Neuronal stem cell (in vitro differentiated cells): Measurements from ENCODE around the gene TBC1D4.
"Not testable (repeated sequence)": the region's sequence is repeated elsewhere in the genome, so short reads cannot be mapped to it uniquely, and the experiment has no call there.

Source experiments
- DNase-seq: peaks from one replicate; pipeline ENCODE4 v3.0.0-alpha.2; 2013; ENCODE audit warnings: low spot score
- H2AFZ ChIP-seq: one replicate; pipeline ENCODE4 v1.6.1; 2013; ENCODE audit warnings: mild to moderate bottlenecking, low read length, inconsistent platforms
- H2AK5ac ChIP-seq: 2 replicates; pipeline ENCODE4 v1.6.1; 2013; ENCODE audit warnings: low read depth, mild to moderate bottlenecking, inconsistent platforms, low read length, moderate library complexity, mixed read lengths
- H2BK120ac ChIP-seq: 2 replicates; pipeline ENCODE4 v1.6.1; 2013; ENCODE audit warnings: low read depth, mild to moderate bottlenecking, inconsistent platforms, low read length, moderate library complexity, mixed read lengths
- H2BK12ac ChIP-seq: one replicate; pipeline ENCODE4 v1.6.1; 2013; ENCODE audit warnings: low read length, inconsistent platforms
- H2BK15ac ChIP-seq: 2 replicates; pipeline ENCODE4 v1.6.1; 2013; ENCODE audit warnings: mild to moderate bottlenecking, low read length, inconsistent platforms, mixed read lengths
- H2BK5ac ChIP-seq: one replicate; pipeline ENCODE4 v1.6.1; 2013; ENCODE audit warnings: inconsistent platforms, mild to moderate bottlenecking, low read length, moderate library complexity
- H3K14ac ChIP-seq: one replicate; pipeline ENCODE4 v1.6.1; 2013; ENCODE audit warnings: low read length, inconsistent platforms
- H3K18ac ChIP-seq: 2 replicates; pipeline ENCODE4 v1.6.1; 2013; ENCODE audit warnings: low read length, inconsistent platforms
- H3K23ac ChIP-seq: 2 replicates; pipeline ENCODE4 v1.6.1; 2013; ENCODE audit warnings: low read depth, mild to moderate bottlenecking, mixed read lengths, low read length, inconsistent platforms; ENCODE audit not compliant: poor library complexity
- H3K27ac ChIP-seq: replicated peaks from 3 replicates; pipeline ENCODE4 v1.5.1; 2013; ENCODE audit warnings: low read length, inconsistent platforms
- H3K27me3 ChIP-seq, 3 experiments: 2 replicates each; pipeline ENCODE4 v1.6.1; 2013; ENCODE audit warnings: low read length in 3 of 3, mild to moderate bottlenecking in 2 of 3, inconsistent platforms in 1 of 3, low read depth in 1 of 3, mixed read lengths in 1 of 3, moderate library complexity in 1 of 3; ENCODE audit not compliant: control insufficient read depth in 3 of 3, insufficient read depth in 3 of 3
- H3K36me3 ChIP-seq, 2 donors: replicated peaks in 1 of 2; 2 replicates each; pipeline ENCODE4 v1.6.1; 2013; ENCODE audit warnings: low read length in 2 of 2; ENCODE audit not compliant: control insufficient read depth in 2 of 2, insufficient read depth in 2 of 2
- H3K4ac ChIP-seq: 2 replicates; pipeline ENCODE4 v1.6.1; 2013; ENCODE audit warnings: inconsistent platforms, mild to moderate bottlenecking, low read length, moderate library complexity
- H3K4me1 ChIP-seq, 2 donors: 1 replicate in 1 of 2; 2 replicates in 1 of 2; pipeline ENCODE4 v1.6.1; 2013; ENCODE audit warnings: low read length in 2 of 2, low read depth in 1 of 2; ENCODE audit not compliant: control insufficient read depth in 2 of 2, insufficient read depth in 1 of 2
- H3K4me2 ChIP-seq: one replicate; pipeline ENCODE4 v1.6.1; 2013; ENCODE audit warnings: mild to moderate bottlenecking, low read length, inconsistent platforms; ENCODE audit not compliant: insufficient read depth, poor library complexity, severe bottlenecking
- H3K4me3 ChIP-seq, 2 donors: 2 replicates each; pipeline ENCODE4 v1.5.1; 2013; ENCODE audit warnings: low read length in 2 of 2, mild to moderate bottlenecking in 2 of 2, inconsistent platforms in 1 of 2, moderate library complexity in 1 of 2
- H3K79me1 ChIP-seq: one replicate; pipeline ENCODE4 v1.6.1; 2013; ENCODE audit warnings: low read depth, mild to moderate bottlenecking, inconsistent platforms, low read length, moderate library complexity
- H3K9ac ChIP-seq: one replicate; pipeline ENCODE4 v1.6.1; 2013; ENCODE audit warnings: mild to moderate bottlenecking, low read depth, low read length, inconsistent platforms; ENCODE audit not compliant: poor library complexity
- H3K9me3 ChIP-seq, 2 donors: replicated peaks in 1 of 2; 2 replicates each; pipeline versions ENCODE3 to v1.6.1; 2013; ENCODE audit warnings: low read length in 2 of 2, mild to moderate bottlenecking in 2 of 2, inconsistent platforms in 1 of 2, low read depth in 1 of 2, mixed read lengths in 1 of 2, moderate library complexity in 1 of 2; ENCODE audit not compliant: control insufficient read depth in 2 of 2, insufficient read depth in 1 of 2
- H4K8ac ChIP-seq: one replicate; pipeline ENCODE4 v1.6.1; 2013; ENCODE audit warnings: low read depth, mild to moderate bottlenecking, inconsistent platforms, low read length, moderate library complexity
- H4K91ac ChIP-seq: one replicate; pipeline ENCODE4 v1.6.1; 2013; ENCODE audit warnings: low read length, low read depth, mild to moderate bottlenecking, inconsistent platforms; ENCODE audit not compliant: poor library complexity
- WGBS, 2 donors: extraction: QIAGEN DNeasy Blood & Tissue Kit; methylation state at CpG; one replicate each; pipeline ENCODE4 v1.1.7; 2013; ENCODE audit warnings: missing lambda C conversion rate in 2 of 2, mixed read lengths in 1 of 2; ENCODE audit not compliant: insufficient read length in 2 of 2, insufficient replicate concordance in 1 of 2; ENCODE audit errors: extremely low coverage in 2 of 2; 5-methylcytosine and 5-hydroxymethylcytosine counted together

TBC1D4 gene

GRCh38 chr13:75434126-75434525, 47.8 kb downstream of the TBC1D4 start:
- not testable (repeated sequence) for H3K27ac ChIP-seq, H3K9me3 ChIP-seq, H3K4ac ChIP-seq, H2BK12ac ChIP-seq, H3K9ac ChIP-seq, H2BK15ac ChIP-seq, H2BK120ac ChIP-seq, DNase-seq, H3K4me3 ChIP-seq, H3K23ac ChIP-seq, H3K27me3 ChIP-seq, H3K18ac ChIP-seq, H3K36me3 ChIP-seq, H3K14ac ChIP-seq, H3K4me1 ChIP-seq, H2BK5ac ChIP-seq, H2AK5ac ChIP-seq, H2AFZ ChIP-seq, H4K91ac ChIP-seq, H3K4me2 ChIP-seq, H4K8ac ChIP-seq, H3K79me1 ChIP-seq
- WGBS, 2 donors = no CpG with 5 or more reads among the region's 2 CpGs

- Histone ChIP-seq H2AK5ac (no peak overlapping the region), H3K14ac (no peak overlapping the region), H3K18ac (no peak overlapping the region), H3K4ac (no peak overlapping the region), H2BK5ac (no peak overlapping the region), H2BK15ac (no peak overlapping the region), H3K4me1 (peaks cover 3 to 5% of the 10 kb centered on the region in 2 donors), H2BK120ac (no peak overlapping the region), H4K8ac (no peak overlapping the region), H3K9me3 (no peaks in the 10 kb centered on the region), H2BK12ac (no peak overlapping the region), H3K9ac (no peak overlapping the region), H3K23ac (no peak overlapping the region), H3K27ac (peak overlapping the region; percentile 19), H3K27me3 (no peaks in the 10 kb centered on the region), H4K91ac (no peak overlapping the region), H2AFZ (no peak overlapping the region), H3K79me1 (peaks cover 2% of the 10 kb centered on the region), H3K4me2 (no peak overlapping the region), H3K4me3 (no peak overlapping the region), H3K36me3 (no peaks in the 10 kb centered on the region)
- DNase-seq = no peak
- WGBS, 2 donors = no CpG with 5 or more reads among the region's 5 CpGs
Observed at GRCh38 chr13:75432811-75433244, 49.1 kb downstream of the TBC1D4 start.

DNA sequence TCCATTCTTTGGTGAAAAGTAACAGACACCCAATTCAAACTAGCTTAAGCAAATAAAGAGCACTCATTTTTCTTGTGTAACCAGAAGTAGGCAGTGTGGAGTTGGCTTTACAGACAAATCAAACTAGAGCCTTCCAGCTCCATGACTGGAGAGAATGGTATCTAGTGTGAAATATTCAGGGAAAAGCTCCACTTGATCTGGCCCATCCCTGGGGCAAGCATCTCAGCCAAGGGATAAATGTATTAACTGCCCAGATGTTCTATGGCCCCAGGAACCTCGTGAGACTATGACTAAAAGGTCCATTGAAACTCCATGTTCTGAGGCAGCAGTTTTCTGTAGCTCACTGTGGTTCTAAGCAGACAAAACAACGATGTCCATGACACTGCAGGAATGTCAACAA, 49.9 kb downstream of the TBC1D4 start:
- Histone ChIP-seq H2BK12ac (no peak overlapping the region), H4K8ac (no peak overlapping the region), H2BK15ac (no peak overlapping the region), H3K18ac (no peak overlapping the region), H3K27ac (no peak overlapping the region), H3K23ac (no peak overlapping the region), H3K14ac (no peak overlapping the region), H3K9me3 (no peaks in the 10 kb centered on the region), H3K4me3 (no peak overlapping the region), H3K4me2 (no peak overlapping the region), H3K36me3 (no peaks in the 10 kb centered on the region), H3K9ac (no peak overlapping the region), H3K27me3 (no peaks in the 10 kb centered on the region), H3K4me1 (peaks cover 0 to 3% of the 10 kb centered on the region in 2 donors), H4K91ac (no peak overlapping the region), H2AFZ (no peak overlapping the region), H2BK5ac (no peak overlapping the region), H3K79me1 (peaks cover 2% of the 10 kb centered on the region), H3K4ac (no peak overlapping the region), H2BK120ac (no peak overlapping the region), H2AK5ac (no peak overlapping the region)
- WGBS, 2 donors = no CpG with 5 or more reads among the region's 2 CpGs
- DNase-seq = no peak

DNA sequence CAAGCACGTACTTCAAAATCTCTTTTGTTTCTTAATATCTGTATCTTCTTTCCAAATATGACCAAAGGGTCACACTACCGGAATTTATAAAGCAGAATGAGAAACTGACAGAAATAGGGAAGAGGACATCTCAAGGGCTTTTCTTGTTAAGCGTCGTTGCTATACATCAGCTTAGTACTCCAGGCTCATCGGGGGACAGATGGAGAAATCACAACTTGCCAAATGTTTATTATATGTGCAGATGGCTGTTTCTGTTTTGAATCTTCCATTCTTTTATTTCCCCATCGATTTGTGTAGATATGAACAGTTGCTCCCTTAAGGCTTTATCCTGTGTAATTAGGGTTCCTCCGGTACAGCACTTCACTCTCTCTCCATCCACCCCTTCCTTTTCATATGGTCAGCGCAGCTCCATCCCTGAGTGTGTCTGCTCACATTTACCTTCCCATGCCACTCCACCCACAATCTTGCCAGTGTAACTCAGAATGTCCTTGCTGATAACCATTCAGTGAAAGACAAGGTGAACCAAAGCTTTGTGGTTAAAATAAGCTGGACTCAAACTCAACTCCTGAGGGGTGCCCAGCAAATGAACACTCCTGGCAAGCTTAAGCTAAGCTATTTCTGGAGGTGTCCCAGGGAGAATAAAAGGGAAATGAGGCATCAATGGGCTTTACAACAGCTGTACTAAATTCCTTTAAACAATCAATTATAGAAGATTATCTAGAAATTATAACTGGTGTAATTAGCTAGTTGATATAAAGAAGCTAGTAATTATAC, 51.3 kb downstream of the TBC1D4 start:
- Histone ChIP-seq H3K4ac (no peak overlapping the region), H3K4me1 (peaks cover 0 to 3% of the 10 kb centered on the region in 2 donors), H3K4me3 (no peak overlapping the region), H2BK15ac (no peak overlapping the region), H3K36me3 (no peaks in the 10 kb centered on the region), H3K79me1 (peaks cover 2% of the 10 kb centered on the region), H2AFZ (no peak overlapping the region), H3K27ac (no peak overlapping the region), H3K14ac (no peak overlapping the region), H2BK12ac (no peak overlapping the region), H3K27me3 (no peaks in the 10 kb centered on the region), H4K8ac (no peak overlapping the region), H3K23ac (no peak overlapping the region), H2BK5ac (no peak overlapping the region), H3K4me2 (no peak overlapping the region), H4K91ac (no peak overlapping the region), H2BK120ac (no peak overlapping the region), H2AK5ac (no peak overlapping the region), H3K18ac (no peak overlapping the region), H3K9me3 (no peaks in the 10 kb centered on the region), H3K9ac (no peak overlapping the region)
- WGBS, 2 donors = no CpG with 5 or more reads among the region's 8 CpGs
- no peak for DNase-seq
